ENCODE measurements around the gene UBLCP1. TPM values are rescaled to one million over a fixed set of nuclear protein-coding genes. Genes with fewer than 3 reads are reported as not detected.
"Not testable (repeated sequence)": the region's sequence is repeated elsewhere in the genome, so short reads cannot be mapped to it uniquely, and the experiment has no call there.

UBLCP1 gene, protein sequence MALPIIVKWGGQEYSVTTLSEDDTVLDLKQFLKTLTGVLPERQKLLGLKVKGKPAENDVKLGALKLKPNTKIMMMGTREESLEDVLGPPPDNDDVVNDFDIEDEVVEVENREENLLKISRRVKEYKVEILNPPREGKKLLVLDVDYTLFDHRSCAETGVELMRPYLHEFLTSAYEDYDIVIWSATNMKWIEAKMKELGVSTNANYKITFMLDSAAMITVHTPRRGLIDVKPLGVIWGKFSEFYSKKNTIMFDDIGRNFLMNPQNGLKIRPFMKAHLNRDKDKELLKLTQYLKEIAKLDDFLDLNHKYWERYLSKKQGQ
- total RNA-seq (2014; rRNA removed) = 36.5 and 36.7 TPM in 2 replicates
- polyA plus RNA-seq (2012) = 13.9 TPM

DNA sequence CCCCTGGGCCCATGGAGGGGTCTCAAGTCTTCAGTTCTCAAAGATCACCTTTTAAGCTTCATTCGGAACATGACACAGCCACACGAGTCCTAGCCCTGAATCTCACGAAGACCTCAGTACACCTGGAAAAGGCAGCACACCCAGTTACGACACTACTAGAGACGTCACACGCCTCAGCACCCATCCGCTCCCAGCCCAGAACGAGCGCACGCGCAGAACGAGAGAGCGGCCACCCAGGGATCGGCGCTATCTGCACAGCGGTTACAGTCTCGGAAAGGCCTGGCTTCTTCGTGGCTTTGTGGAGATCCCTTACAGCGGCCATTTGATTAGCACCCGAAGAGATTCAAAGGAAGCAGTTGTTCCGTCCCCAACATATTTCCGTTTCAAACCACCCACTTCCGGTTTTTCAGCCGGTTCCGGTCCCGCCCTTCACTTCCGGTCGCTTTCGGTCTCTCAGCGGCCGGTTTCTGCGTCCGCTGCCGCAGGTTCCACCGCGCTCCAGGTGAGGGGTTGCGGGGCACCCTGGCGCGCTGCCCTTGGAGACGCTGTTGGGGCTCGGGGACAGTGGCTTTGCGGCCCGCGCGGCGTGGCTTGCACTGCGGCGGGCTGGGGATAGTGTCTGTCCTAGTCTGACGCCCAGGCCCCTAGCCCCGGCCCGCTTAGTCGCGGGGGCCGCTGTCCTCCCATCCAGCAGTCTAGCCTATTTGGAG, at the start of gene UBLCP1:
Gene UBLCP1 (plus strand): TSS at position 432 of the 710 bp plus-strand sequence. CDS start 5,626 bp downstream, outside the sequence.
- DNase-seq (ENCODE audit: low read depth) = peak; percentile 73

DNA sequence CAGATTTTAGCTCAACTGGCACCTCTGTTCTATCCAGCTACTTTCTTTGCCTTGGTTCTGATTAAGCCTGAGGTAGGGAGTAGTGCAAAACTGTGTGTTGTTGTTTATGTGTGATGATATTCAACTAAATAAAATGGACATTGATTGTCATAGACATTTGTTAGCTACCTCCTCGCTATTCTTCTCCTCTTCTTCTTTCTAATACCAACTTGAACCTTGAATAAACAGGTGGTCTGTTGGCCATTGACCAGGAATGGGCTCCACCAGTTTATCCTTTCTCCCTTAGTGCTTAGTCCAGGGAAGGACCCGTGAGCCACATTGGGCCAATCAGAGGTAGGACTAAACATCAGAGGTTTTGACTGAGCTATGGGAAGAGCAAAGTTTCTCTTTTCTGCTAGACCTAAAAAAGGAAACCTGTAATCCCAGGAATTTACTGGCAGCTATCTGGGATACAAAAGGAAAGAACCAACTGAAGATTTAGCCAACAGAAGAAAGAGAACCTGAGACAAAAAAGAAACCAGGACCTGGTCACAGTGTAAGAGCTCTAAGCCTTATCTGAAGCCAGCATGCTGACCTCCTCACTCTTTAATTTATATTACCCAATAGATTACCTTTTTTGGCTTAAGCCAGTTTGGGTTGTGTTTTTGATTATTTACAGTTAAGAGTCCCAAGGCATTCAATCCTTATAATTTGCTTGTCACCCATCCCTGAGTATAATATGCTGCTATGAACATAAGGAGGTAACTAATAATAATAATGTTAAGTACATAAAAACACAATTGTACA, 48.4 kb upstream of the UBLCP1 start:
- DNase-seq (ENCODE audit: low read depth) = no peak

DNA sequence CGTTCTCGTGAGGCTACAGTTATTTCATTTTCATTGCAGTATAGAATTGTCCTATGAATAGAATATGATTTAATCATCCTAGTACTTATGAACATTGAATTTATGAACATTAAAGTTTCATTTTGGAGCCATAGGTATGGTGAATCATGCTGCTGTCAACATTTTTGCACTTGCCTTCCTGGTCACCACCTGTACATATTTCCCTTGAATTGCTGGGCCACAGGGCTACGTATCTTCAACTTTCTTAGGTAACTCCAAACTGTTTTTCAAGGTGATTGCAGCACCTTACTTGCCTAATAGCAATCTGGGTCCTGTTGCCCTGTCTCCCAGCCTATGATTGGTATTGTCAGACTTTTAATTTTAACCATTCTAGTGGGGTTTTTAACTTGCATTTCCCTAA, 47.2 kb upstream of the UBLCP1 start:
- DNase-seq (ENCODE audit: low read depth) = no peak

DNA sequence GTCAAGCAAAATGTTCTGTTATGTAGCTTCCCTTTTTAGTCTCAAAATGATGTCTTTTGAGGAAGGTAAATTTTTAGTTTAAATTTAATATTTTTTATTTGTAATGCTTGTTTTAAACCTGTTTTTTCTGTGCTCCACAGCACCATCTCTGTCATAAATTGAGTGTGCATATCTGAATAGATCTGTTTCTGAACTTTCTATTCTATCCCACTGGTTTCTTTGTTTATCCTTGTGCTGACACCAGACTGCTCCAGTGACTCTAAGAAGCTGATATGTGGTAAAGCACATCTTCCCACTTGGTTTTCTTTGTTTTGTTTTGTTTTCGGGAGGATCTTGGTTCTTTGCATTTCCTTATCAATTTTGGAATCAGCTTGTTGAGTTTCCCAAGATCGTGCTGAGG, 46.6 kb upstream of the UBLCP1 start:
- no peak for DNase-seq (ENCODE audit: low read depth)

DNA sequence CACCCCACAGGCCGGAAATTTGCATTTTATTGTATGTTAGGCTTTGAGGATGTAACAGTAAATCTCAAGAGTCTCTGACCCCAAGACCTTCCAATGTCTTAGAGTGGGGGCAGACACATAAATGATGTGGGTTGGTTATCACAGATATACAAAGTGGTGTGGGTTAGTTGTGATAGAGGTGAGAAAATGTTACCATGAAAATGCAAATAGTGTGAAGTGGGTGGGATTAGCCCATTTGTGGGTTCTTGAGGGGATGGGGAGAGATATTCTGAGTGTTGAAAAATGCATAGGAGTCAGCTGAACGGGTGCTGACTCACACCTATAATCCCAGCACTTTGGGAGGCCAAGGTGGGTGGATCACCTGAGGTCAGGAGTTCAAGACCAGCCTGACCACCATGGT, 45.9 kb upstream of the UBLCP1 start:
- no peak for DNase-seq (ENCODE audit: low read depth)

DNA sequence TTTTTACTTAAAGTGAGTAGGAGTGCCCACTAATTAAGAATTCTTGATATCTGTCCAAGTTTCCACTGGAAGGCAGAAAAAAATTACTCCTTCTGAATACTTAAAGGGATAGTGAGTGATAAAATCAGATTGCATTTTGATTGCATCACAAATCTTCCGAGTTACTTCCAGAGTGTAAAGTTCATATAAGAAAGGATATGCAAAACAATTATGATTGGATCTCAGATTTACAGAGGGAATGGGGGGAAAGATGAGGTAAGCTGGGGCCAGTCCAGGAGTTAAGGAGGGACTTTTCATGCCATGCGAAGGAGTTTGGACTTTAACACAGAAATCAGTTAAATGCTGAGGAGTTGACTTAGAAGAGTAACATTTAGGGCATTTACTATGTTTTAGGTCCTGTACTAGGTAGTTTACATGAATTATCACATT, 44.5 kb upstream of the UBLCP1 start:
- DNase-seq (ENCODE audit: low read depth) = no peak

DNA sequence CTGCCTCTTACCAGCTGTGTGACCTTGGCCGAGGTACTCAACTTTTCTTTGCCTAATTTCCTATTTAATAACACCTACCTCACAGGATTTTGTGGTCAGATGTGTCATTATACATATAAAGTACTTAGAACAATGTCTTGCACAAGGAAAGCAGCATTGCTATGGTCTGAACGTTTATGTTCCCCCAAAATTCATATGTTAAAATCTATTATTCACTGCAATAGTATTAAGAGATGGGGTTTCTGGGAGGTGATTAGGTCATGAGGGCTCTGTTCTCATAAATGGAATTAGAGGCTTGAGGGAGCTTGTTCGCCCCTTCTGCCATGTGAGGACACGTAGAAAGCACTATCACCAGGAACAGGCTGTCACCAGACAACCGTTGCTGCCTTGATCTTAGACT, 42.9 kb upstream of the UBLCP1 start:
- DNase-seq (ENCODE audit: low read depth) = no peak

DNA sequence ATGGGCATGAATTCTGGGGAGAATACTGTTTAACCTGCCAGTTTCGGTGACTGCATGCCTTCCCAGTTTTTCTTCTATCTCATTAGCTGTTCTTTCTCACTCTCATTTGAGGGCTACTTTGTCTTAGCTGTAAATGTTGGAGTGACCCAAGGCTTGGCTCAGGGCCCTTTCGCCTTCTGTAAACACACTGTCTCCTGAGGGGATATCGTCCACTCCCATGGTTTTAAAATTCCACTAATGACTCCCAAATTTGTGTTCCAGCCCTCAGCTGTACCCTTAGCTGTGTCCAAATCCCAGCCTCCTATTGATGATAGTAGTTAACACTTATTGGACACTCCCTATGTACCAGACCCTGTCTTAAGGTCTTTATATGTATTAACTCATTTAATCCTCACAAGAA, 39.6 kb upstream of the UBLCP1 start:
- DNase-seq (ENCODE audit: low read depth) = no peak

DNA sequence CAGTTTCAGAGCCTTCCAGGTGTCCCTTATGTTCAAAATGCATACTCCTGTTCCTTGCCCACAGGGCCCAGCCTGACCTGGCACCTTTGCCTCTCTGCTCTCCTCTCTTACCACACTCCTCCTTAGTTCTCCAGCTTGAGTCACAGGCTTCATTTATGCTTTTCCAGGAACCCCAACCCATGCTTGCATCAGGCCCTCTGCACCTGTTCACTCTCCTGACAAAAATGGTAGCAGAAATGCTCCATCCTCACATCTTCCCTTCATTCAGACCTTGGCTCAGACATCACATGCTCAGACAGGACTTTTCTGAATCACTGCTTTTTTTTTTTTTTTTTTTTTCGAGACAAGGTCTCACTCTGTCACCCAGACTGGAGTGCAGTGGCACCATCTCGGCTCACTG, 38.6 kb upstream of the UBLCP1 start:
- DNase-seq (ENCODE audit: low read depth) = no peak

DNA sequence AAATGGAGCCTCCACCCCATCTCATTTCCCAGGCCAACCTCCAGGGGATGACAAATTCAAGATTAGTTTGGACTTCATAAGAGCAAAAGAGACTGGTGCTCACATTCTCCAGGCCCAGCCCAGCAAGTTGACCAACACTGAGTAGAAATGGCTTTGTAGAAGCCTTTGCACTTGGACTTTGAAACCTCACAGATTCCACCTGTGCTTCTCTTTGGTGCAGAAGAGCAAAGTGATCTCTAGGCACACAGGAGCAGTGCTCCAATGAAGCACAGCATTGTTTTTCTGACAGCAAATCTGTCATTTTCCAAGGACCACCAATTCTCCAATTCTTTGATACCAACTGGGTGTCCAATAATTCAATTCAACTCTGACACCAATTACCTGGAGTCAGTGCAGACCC, 36.6 kb upstream of the UBLCP1 start:
- no peak for DNase-seq (ENCODE audit: low read depth)

DNA sequence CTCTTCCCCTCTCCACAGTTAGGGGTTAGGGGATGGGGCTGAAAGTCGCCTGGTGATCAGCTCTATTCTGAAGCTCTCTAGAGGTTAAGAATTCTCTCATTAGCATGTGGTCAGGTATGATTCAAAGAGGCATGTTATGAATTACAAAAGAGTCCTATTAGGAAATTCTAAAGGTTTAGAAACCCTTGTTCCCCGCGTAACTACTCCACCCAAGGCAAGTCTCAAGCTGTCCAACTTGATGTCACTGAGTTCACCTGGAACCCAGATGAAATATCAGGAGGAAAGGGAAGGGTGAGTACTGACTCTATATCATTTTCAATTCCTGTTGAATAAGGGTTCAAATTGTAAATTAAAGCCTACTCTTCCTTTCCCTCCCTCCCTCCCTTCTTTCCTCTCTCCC, 35.6 kb upstream of the UBLCP1 start:
- no peak for DNase-seq (ENCODE audit: low read depth)

DNA sequence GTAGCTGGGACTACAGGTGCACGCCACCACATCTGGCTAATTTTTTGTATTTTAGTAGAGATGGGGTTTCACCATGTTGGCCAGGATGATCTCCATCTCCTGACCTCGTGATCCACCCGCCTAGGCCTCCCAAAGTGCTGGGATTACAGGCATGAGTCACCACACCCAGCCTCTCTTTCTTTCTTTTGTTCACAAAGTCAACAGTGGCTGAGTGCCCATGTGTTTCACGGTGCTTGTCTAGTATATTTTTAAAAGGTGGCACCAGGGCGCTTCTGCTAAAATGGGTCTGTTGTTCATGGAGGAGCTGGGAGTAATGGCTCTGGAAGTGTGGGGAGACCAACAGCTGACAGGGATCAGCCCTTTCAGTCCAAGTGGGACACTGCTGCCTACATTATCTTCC, 35.0 kb upstream of the UBLCP1 start:
- DNase-seq (ENCODE audit: low read depth) = peak; percentile 34

DNA sequence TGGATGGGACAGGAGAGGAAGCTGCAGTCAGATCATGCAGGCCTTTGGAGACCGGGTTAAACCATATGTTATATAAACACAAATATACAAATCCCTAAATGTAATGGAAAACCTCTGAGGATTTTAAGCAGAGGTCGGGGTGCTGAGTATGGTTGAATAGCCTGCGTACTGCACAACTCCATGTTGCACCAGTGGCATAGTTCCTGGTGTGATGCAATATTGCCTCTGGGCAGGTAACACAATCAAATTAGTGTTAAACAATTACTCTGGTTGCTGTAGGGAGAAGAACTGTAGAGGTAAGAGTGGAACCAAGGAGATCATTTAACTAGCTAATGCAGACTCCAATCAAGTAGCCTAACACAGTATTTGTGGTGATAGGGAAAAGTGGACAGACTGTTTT, 32.4 kb upstream of the UBLCP1 start:
- no peak for DNase-seq (ENCODE audit: low read depth)

DNA sequence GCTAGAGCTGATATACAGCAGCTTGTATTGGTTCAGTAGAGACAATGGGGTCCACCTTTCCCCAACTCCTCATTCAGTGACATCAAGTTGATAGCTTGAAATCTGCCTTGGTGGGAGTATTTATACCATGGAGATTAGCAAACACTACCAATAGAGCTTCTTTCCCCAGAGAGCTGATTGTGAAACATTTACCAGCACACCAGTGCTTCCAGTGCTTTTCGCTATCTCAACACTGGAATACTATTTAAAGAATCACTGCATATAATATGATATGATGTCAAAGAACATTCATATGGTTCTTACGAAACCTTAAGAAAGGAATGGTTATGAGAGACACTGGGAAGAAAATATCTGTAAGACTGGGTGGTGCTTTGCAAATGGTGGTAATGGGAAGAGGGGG, 31.9 kb upstream of the UBLCP1 start:
- DNase-seq (ENCODE audit: low read depth) = no peak

DNA sequence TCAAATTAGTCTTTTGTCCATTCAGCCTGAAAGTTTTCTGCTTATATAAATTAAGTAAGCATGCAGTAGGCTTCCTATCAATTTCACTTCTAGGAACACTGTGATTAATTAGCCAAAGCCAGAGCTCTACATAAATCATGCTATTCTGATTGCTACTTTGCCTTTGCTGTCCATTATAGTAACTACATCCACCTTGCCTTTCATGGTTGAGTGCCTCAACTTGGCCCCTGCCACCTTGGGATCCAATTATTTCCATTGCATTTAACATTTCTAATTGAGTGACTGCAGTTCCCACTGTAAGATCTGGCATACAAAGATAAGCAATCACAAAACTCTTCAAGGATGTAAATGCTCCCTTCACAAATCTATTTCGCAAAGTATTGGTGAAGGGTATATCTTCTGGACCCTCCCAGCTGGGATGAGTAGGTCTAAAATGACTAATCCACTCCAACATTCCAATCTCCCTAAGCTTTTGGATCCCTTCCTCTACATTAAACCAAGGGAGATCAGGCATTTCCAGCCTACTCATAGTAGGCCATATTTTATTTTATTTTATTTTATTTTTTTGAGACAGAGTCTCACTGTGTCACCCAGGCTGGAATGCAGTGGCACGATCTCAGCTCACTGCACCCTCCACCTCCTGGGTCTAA, 27.1 kb upstream of the UBLCP1 start:
- DNase-seq (ENCODE audit: low read depth) = not testable (repeated sequence)

DNA sequence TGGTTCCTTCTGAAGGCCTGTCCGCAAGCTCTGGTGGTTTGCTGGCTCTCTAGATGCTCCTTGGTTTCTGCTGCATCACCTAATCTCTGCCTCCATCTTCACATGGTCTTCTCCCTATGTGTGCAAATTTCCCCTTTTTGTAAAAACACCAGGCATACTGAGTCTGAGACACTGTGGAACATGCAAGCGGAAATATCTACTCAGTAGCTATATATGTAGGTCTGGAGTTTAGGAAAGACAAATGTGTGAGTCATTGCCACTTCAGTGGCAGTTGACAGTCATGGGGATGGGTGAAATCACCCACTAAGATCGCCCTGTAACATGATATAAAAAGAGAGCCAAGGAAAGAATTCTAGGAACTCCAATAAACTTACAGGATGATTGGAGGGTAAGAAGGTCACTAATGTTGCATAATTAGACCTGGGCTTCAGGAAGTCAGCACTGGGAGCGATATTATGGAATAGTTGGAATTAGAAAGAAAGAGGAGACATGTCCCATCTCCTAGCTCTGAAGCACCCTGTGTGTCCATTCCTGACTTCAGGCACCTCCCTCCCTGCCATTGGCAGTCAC, 22.7 kb upstream of the UBLCP1 start:
- peak; percentile 64 for DNase-seq (ENCODE audit: low read depth)

DNA sequence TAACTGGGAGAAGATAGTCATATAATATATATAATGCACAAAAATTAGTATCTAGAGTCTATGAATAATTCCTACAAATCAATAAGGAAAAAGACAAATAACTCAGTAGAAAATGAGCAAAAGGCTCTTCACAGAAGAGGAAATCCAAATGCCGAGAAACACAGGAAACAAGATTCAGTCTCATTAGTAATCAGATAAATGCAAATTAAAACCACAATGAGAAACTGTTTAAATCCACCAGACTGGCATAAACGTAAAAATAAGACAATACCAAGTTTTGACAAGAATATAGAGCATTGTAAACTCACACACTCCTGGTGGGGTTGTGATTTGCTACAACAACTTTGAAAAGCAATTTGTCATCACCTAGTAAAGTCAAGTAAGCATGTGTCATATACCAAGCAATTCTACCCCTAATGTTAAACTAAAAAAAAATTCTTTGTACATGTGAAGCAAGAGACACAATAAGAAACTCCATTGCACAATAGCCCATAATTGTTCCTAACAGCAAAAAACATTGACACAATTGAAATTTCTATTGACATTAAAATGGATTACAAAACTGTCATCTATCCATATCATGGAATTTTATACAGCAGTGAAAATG, 21.0 kb upstream of the UBLCP1 start:
- DNase-seq (ENCODE audit: low read depth) = peak; percentile 12

DNA sequence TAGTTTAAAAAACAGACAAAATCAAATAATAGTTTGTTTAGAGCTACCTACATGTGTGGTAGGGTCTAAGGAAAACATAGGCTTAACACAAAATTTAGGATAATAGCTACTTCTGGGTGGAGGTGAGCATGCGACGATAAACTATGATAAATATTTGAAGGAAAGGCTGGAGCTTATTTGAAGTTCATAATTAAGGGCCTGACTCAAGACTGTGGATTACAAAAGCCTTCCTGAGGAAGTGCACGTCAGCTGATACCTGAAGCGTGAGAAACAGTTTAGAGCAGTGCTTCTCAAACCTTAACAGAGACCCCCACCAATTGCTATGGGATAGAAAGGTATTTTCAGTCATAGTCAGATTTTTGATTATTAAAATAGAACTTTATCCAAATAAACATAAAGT, 20.4 kb upstream of the UBLCP1 start:
- DNase-seq (ENCODE audit: low read depth) = no peak

DNA sequence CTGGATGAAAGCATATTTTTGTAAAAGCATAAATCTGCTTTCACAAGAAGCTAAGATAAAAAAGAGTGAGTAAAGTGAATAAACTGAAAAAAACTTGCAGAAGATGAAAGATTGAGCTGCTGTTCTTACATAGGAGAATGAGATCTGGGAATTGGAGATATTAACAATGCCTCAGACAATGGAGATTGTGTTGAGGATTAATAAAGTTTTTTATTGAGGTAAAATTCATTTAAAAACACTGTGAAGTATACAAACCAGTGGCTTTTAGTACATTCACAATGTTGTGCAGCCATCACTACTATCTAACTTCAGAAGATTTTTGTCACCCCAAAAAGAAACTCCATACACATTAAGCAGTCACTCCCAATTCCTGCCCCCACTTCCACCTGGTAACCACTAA, 19.7 kb upstream of the UBLCP1 start:
- no peak for DNase-seq (ENCODE audit: low read depth)

DNA sequence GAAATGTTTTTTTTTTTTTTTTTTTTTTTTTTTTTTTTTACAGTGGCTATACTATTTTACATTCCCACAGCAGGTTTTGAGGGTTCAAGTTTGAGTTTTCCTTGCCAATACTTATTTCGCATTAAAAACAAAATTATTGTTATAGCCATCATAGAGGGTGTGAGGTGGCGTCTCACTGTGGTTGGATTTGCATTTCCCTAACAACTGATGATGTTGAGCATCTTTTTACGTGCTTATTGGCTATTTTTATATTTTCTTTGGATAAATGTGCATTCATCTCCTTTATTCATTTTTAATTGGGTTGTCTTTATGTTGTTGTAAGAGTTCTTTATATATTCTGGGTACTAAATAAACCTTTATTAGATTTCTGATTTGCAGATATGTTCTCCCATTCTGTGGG, 18.9 kb upstream of the UBLCP1 start:
- DNase-seq (ENCODE audit: low read depth) = no peak

DNA sequence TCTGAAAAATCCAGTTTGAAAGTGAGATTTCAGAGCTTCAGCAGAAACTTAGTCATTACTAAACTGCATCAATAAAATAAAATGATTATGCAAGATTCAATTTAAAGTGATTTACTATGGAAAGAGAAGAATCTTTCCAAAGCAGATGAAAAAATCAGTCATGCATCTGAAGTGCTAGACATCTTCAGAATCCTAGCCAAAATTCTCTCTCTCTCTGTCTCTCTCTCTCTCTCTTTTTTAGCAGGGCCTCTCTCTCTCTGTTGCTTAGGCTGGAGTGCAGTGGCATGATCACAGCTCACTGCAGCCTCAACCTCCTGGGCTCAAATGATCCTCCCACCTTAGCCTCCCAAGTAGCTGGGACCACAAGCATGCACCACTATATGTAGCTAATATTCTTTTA, 18.2 kb upstream of the UBLCP1 start:
- no peak for DNase-seq (ENCODE audit: low read depth)
